GM20000 (cell line): Measurements from ENCODE around the gene IRF2BP1.

Experiments used
- DNase-seq: peaks from one replicate; pipeline ENCODE4 v3.0.0; 2012; ENCODE audit warnings: low spot score
- TF ChIP-seq, protein P1 (sequence below): IDR thresholded peaks from 2 replicates; pipeline ENCODE4 v1.5.1; 2012; ENCODE audit warnings: mild to moderate bottlenecking, control low read depth; ENCODE audit errors: extremely low read depth, missing control alignments

IRF2BP1 gene

DNA sequence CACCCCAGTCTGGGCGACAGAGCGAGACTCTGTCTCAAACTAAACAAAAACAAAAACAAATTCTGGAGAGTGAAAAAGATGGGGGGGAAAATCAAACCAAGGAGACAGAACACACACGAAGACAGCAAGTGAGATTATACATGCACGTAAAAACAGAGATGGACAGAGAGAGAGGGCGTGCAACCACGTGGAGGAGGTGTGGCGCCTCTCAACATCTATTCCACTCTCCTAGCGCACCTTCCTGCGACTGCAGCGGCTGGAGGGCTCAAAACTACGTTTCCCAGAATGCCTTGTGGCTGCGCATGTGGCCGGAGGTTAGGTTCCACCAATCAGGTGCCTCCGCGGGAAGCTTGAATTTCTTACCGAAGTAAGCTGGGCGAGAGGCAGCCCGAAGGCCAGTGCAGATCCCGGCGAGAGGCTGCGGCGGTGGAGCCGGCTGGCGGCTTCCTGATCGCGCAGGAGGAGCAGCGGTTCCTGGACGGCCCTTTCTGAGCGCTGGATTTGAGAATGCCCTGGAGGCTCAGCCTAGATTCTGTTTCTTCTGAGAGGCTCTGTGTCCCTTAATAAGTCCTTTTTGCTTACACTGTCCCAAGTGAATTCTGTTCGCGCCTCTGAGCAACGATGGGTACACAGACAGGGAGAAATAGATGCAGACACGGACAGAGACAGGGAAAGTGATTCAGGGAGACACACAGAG is 41.8 kb upstream of the IRF2BP1 start:
- TF ChIP-seq, protein P1, sequence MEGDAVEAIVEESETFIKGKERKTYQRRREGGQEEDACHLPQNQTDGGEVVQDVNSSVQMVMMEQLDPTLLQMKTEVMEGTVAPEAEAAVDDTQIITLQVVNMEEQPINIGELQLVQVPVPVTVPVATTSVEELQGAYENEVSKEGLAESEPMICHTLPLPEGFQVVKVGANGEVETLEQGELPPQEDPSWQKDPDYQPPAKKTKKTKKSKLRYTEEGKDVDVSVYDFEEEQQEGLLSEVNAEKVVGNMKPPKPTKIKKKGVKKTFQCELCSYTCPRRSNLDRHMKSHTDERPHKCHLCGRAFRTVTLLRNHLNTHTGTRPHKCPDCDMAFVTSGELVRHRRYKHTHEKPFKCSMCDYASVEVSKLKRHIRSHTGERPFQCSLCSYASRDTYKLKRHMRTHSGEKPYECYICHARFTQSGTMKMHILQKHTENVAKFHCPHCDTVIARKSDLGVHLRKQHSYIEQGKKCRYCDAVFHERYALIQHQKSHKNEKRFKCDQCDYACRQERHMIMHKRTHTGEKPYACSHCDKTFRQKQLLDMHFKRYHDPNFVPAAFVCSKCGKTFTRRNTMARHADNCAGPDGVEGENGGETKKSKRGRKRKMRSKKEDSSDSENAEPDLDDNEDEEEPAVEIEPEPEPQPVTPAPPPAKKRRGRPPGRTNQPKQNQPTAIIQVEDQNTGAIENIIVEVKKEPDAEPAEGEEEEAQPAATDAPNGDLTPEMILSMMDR: no peak
- peak; percentile 97 for DNase-seq

DNA sequence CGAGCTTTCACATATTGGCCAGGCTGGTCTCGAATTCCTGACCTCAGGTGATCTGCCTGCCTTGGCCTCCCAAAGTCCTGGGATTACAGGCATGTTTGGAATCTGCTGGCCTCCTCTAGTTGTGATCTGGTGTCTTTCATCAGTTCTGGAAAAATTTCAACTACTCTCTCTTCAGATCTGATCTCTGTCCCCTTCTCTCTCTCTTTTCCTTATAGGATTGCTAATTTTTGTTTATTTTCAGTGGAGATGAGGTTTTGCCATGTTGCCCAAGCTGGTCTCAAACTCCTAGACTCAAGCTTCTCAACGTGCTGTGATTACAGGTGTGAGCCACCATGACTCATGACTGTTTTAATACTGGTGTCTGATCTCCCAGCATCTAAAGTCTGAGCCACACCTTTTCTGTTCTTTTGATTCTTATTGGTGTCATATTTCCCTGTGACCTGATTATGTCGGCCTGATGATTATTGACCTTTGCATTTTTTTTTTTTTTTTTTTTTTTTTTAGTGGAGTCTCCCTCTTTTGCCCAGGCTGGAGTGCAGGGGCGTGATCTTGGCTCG is 39.0 kb upstream of the IRF2BP1 start:
- DNase-seq: no peak
- TF ChIP-seq, protein P1: no peak

DNA sequence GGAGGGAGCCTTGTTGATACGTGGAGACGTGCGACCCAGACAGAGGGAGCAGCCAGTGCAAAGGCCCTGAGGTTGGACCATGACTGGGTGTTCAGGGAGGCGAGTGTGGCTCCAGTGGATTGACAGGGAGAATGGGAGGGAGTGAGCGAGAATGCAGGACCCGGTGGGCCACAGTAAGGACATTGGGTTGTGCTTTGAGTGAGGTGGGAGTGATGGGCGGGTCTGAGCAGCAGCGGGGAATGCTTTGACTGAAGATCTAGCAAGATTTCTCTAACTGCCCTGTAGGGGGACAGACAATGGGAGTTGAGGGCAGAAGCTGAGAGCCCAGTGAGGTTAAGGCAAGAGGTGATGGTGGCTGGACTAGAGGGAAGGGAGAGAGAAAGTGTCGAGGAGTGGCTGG is 36.3 kb upstream of the IRF2BP1 start:
- DNase-seq: no peak
- TF ChIP-seq, protein P1: peak; percentile 2

DNA sequence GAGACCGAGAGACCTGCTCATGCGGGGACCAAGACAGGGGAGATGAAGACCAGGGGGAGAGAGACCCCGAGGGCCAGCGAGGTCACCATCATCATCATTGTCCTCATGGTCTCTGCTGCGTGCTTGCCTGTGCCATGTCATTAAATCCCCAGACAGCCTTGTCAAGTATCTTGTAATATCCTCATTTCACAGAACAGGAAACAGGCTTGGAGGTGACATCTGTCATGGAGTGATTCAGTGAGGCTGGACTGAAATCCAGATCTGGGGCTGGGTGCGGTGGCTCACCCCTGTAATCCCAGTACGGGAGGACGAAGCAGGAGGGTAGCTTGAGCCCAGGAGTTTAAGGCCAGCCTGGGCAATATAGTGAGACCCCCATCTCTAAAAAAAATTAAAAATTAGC is 34.5 kb upstream of the IRF2BP1 start:
- no peak for DNase-seq
- TF ChIP-seq, protein P1: no peak

DNA sequence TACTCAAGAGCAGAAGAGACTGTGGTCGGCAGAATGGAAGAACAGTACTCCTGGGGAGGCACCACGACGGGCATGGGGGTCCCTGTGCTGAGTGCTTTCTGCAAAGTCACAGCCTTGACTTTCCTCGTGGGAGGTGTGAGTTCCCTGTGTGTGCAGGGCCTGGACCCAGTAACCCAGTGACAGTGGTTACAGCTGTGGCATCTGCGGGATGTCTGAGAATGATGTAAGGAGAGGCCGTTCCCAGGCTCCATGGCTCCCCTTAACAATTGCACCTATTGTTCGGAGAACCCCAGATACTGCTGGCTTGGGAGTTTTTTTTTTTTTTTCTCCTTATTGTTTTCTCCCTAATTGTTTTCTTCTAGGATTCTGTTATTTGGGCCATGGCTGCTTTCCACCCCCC is 33.7 kb upstream of the IRF2BP1 start:
- TF ChIP-seq, protein P1: no peak
- no peak for DNase-seq

DNA sequence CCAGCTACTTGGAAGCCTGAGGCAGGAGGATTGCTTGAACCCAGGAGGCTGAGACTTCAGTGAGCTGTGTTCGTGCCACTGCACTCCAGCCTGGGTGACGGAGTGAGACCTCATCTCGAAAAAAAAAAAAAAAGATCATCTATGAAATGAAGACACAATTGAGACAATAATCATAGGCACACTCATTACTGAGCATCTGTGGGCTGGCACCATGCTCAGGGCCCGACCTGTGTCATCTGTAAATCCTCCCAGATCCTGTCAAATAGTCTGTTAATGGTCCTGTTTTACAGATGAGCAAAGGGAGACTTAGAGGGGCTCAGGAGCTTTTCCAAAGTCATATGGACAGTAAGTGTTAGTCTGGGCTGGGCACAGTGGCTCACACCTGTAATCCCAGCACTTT is 32.8 kb upstream of the IRF2BP1 start:
- no peak for DNase-seq
- TF ChIP-seq, protein P1: no peak

DNA sequence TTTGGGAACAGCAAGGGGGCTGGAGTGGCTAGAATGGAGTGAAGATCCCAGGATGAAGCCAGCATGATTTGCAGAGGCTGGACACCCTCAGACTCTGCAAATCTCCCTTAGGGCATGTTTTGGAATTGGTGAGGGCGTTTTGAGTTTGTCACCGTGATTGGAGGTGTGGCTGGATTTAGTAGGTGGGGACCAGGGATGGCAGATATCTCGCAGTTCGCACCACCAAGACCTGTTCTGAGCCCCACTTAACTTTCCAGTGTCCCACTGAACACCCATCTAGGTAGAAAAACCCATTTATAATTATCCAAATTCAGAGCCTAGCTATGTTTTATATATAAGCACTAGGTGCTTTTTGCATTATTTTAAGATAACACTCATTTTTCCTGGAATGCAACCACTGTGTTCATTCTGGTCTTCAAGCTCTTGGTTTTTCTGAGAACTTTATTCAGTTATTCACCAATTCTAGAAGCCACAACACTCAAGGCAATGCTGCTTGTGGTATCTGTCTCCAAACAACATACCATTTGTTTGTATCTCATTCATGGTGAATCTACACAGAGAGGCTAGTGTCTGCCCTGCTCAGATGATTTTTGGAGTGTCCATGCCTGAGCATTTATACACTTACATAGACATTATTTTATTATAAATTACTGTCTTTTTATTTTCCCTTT is 31.6 kb upstream of the IRF2BP1 start:
- TF ChIP-seq, protein P1: no peak
- no peak for DNase-seq
